Measurements from ENCODE around the gene REM2. TPM values are rescaled to one million over a fixed set of nuclear protein-coding genes. Genes with fewer than 3 reads are reported as not detected.

REM2 gene
- total RNA-seq, 1 experiment from 2014 or later, result 1.2 TPM

GRCh38 chr14:22852599-22852939, 30.5 kb upstream of the REM2 start:
- peaks cover 2% of the 10 kb centered on the region; the same call in 1 of the 2 replicates for H3K4me1 ChIP-seq (ENCODE audit: insufficient read depth, low read length)
- H3K27ac Mint-ChIP-seq, result peak overlapping the region in 2 of 3 experiments; percentile 44 to 69; a peak in 2 of 7 replicates
- H2AFZ ChIP-seq (ENCODE audit: low read length), result no peak overlapping the region
- H4K91ac ChIP-seq (ENCODE audit: insufficient read length, low read depth, low read length), result no peak overlapping the region
- H4K5ac ChIP-seq (ENCODE audit: insufficient read length, low read depth, low read length), result no peak overlapping the region
- H2BK15ac ChIP-seq (ENCODE audit: low read depth, low read length), result no peak overlapping the region
- H3K4me2 ChIP-seq (ENCODE audit: insufficient read depth, insufficient read length, low read length), result no peak overlapping the region
- no peak overlapping the region for H3K4ac ChIP-seq (ENCODE audit: low read depth, low read length)
- H3T11ph ChIP-seq (ENCODE audit: low read length), result no peak overlapping the region
- no peak overlapping the region for H2BK5ac ChIP-seq (ENCODE audit: insufficient read length, low read length)
- H3K4me1 Mint-ChIP-seq, result peaks cover 21 to 26% of the 10 kb centered on the region in 2 experiments
- peaks cover 0 to 3% of the 10 kb centered on the region in 2 experiments; a peak in 2 of 5 replicates for H3K9me3 Mint-ChIP-seq
- no peak for TF ChIP-seq CTCF (conservative IDR thresholded peaks at IDR 0.05)
- no peak overlapping the region for H2AK5ac ChIP-seq (ENCODE audit: insufficient read length, low read length)
- no peaks in the 10 kb centered on the region for H3K9me3 ChIP-seq (ENCODE audit: control insufficient read depth, low read depth, low read length)
- H3K9ac ChIP-seq (ENCODE audit: extremely low read depth, insufficient read length, low read length), result no peak overlapping the region
- H3K18ac ChIP-seq (ENCODE audit: insufficient read length, low read depth, low read length), result no peak overlapping the region
- no peaks in the 10 kb centered on the region for H4K20me1 ChIP-seq (ENCODE audit: control insufficient read depth, insufficient read depth, insufficient read length)
- DNase-seq, result no peak
- no peak overlapping the region for H3K23ac ChIP-seq (ENCODE audit: insufficient read length, low read depth, low read length)
- no CpG with 5 or more reads among the region's 2 CpGs for WGBS (ENCODE audit: extremely low coverage, insufficient read length, low lambda C conversion rate)
- no peaks in the 10 kb centered on the region for H3K79me1 ChIP-seq (ENCODE audit: insufficient read depth, low read depth, low read length, poor library complexity, severe bottlenecking)
- H3K36me3 Mint-ChIP-seq (ENCODE audit: insufficient read depth in 1 of 3, low read depth in 3 of 3), result no peaks in the 10 kb centered on the region
- no peak overlapping the region for H4K8ac ChIP-seq (replicated peaks; ENCODE audit: insufficient read length, low read depth, low read length)
- peak overlapping the region in 1 of 2 experiments; percentile 70; a peak in 1 of 5 replicates for H3K4me3 Mint-ChIP-seq
- no peaks in the 10 kb centered on the region; the same call in 1 of the 2 replicates for H3K27me3 Mint-ChIP-seq (ENCODE audit: low read depth)
- no peaks in the 10 kb centered on the region for H3K23me2 ChIP-seq (ENCODE audit: insufficient read length, low read depth, low read length, poor library complexity, severe bottlenecking)
- H3K56ac ChIP-seq (ENCODE audit: insufficient read length, low read depth, low read length), result no peak overlapping the region
- H3K14ac ChIP-seq (ENCODE audit: insufficient read depth, low read length), result no peak overlapping the region
- H2BK20ac ChIP-seq (ENCODE audit: low read depth, low read length, poor library complexity, severe bottlenecking), result no peak overlapping the region
- no peak overlapping the region for H2BK120ac ChIP-seq (ENCODE audit: low read depth, low read length, poor library complexity, severe bottlenecking)
- H3K27me3 ChIP-seq (ENCODE audit: insufficient read depth, low read length), result no peaks in the 10 kb centered on the region
- no peak overlapping the region for H2BK12ac ChIP-seq (ENCODE audit: insufficient read length, low read depth, low read length)
- no peak overlapping the region for H3K27ac ChIP-seq (ENCODE audit: insufficient read length, low read depth, low read length)
- H3K79me2 ChIP-seq (ENCODE audit: insufficient read depth, low read length), result no peaks in the 10 kb centered on the region
